ENCODE data around the gene ARID3A. TPM values are rescaled to one million over a fixed set of nuclear protein-coding genes. Genes with fewer than 3 reads are reported as not detected.

ARID3A gene
- total RNA-seq, 4 donors from 2014 or later: 5.5 to 13.9 (median 9.2) TPM

GRCh38 chr19:927351-927779 is 1.5 kb downstream of the ARID3A start:
- TF ChIP-seq CTCF (IDR thresholded peaks at IDR 0.05; ENCODE audit: low read depth): no peak

- no peak for TF ChIP-seq CTCF (IDR thresholded peaks at IDR 0.05; ENCODE audit: low read depth)
Observed at GRCh38 chr19:927780-928401, 2.1 kb downstream of the ARID3A start.

GRCh38 chr19:928471-929202 is 2.8 kb downstream of the ARID3A start:
- TF ChIP-seq CTCF (IDR thresholded peaks at IDR 0.05; ENCODE audit: low read depth): no peak

GRCh38 chr19:929203-929890 is 3.5 kb downstream of the ARID3A start:
- no peak for TF ChIP-seq CTCF (IDR thresholded peaks at IDR 0.05; ENCODE audit: low read depth)

GRCh38 chr19:929891-930258 is 4.0 kb downstream of the ARID3A start:
- TF ChIP-seq CTCF (IDR thresholded peaks at IDR 0.05; ENCODE audit: low read depth): no peak

GRCh38 chr19:931860-932647 is 6.2 kb downstream of the ARID3A start:
- no peak for TF ChIP-seq CTCF (IDR thresholded peaks at IDR 0.05; ENCODE audit: low read depth)

Measured in subcutaneous adipose tissue (tissue), 4 donors.